Left ventricle myocardium superior (tissue), 1 donor: ENCODE measurements around the gene SCGN. TPM values are rescaled to one million over a fixed set of nuclear protein-coding genes. Genes with fewer than 3 reads are reported as not detected.

Experiments used
- ATAC-seq: fragments of 200-7000 bp; cut with Tn5 transposase; one replicate; pipeline ENCODE4 v1.9.1; 2020; ENCODE audit warnings: mild to moderate bottlenecking, moderate library complexity
- DNase-seq: peaks from one replicate; pipeline ENCODE4 v3.0.0-alpha.2; 2020
- intact Hi-C: fragments of 100-400 bp; cut with micrococcal nuclease; formaldehyde crosslinking; loops from one replicate; pipeline ENCODE4 v1.11.0; 2022
- total RNA-seq: library from RNA; stranded (reverse); fragmentation: NEBNext Ultra II Directional; extraction: Animal tissue kit (Norgen Biotek cat#: 25700); gene quantifications from one replicate; pipeline ENCODE4 v1.2.1, GENCODE V29; 2021
- donor health status: DM: no; HTN: yes; CAD: no; lungs with severe emphysema.

The SCGN gene
- total RNA-seq, 1 donor from 2014 or later = 0.79 TPM

DNA sequence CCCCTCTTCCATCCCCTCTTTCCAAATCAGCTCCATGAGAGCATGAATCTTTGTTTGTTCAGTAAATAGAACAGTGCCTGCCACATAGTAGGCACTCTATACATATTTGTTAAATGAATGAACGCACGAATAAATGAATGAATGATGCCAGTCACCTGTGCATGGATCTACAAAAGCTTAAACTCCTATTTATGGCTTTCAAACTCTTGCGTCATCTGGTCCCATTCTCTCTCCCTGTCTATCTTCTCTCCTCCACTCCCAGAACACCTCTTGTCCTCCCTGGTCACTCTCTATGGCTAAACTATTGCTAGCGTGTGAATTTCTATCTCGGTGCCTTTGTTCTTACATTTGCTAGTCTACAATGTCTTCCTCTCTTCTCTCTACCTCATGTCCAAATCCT, 24.8 kb downstream of the SCGN start:
- ATAC-seq = no peak
- intact Hi-C loops = no loop called here
- no peak for DNase-seq

- ATAC-seq (no peak), DNase-seq (no peak)
- intact Hi-C loops = no loop called here
These were observed 29.8 kb downstream of the SCGN start for GRCh38 chr6:25681848-25682247.

- no peak for DNase-seq
- intact Hi-C loops = no loop called here
- ATAC-seq = no peak
These were observed 30.3 kb downstream of the SCGN start for GRCh38 chr6:25682324-25682723.

GRCh38 chr6:25684565-25684964, 32.5 kb downstream of the SCGN start:
- no peak for ATAC-seq
- intact Hi-C loops = no loop called here
- DNase-seq = no peak

GRCh38 chr6:25685251-25685650, 33.2 kb downstream of the SCGN start:
- ATAC-seq (no peak), DNase-seq (no peak)
- intact Hi-C loops = no loop called here

DNA sequence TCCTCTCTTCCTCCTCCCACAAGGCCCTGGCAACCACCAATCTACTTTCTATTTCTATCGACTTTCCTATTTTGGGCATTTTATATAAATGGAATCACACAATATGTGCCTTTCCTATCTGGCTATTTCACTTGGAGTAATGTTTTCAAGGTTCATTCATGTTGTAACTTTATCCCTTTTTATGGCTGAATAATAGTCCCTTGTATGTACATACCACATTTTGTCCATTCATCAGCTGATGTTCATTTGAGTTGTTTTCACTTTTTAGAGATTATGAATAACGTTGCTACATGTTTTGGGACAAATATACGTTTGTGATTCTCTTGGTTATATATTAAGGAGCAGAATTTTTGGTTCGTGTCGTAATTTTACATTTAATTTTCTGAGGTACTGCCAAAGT, 33.9 kb downstream of the SCGN start:
- intact Hi-C loops = no loop called here
- ATAC-seq = no peak
- DNase-seq = no peak

DNA sequence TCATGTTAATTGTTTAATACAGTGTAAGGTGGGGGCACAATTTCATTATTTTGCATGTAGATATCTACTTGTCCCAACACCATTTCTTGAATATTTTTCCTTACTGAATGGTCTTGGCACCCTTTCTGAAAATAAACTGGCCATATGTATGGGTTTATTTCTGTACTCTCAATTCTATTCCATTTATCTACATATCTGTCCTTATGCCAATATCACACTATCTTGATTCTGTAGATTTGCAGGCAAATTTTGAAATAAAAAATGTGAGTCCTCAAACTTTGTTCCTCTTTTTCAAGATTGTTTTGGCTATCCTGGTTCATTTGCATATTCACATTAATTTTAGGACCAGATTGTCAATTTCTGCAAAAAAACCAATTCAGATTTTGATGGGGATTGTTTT, 34.8 kb downstream of the SCGN start:
- ATAC-seq (no peak), DNase-seq (no peak)
- intact Hi-C loops = no loop called here

DNA sequence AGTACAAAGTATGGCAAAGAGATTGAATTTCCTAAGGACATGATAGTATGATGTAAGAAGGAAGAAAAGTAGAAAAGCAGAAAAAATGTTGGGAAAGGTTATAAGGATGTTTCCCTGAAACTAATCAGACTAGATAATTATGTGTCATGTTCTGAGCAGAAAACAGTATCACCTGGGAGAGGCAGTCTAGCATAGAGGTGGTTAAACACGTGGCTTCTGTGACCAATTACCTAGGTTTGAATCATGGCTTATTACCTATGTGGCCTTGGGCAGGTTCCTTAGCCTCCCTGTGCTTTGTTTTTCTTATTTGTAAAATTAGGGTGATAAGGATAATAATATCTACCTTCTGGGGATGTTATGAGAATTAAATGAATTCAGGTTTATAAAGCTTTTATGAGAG, 38.0 kb downstream of the SCGN start:
- intact Hi-C loops = loop anchor here (5.0 kb wide), 1 partner anchor 438 kb away; no protein-coding TSS in a partner anchor
- no peak for ATAC-seq
- no peak for DNase-seq

GRCh38 chr6:25691894-25692293, 39.9 kb downstream of the SCGN start:
- ATAC-seq (no peak), DNase-seq (no peak)
- intact Hi-C loops = loop anchor here (5.0 kb wide), 1 partner anchor 440 kb away; no protein-coding TSS in a partner anchor

DNA sequence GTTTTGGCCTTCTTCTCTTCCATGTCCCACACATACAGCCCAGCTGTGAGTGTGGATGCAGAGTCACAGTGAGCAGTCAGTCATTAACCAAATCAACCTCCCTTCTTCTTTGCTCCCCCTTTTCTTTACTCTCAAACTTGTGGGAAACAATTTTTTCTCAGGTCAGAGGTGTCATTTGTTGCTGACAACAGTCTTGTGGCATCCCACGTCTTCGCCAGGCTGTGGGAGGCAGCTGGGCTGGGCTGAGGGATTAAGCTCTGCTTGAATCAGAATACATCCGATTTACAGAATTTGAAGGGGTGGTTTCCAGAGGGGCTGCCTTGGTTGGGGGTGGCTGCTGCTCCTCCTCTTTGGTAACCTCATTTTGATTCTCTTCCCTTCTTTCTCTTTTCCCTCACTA, 40.5 kb downstream of the SCGN start:
- DNase-seq (no peak), ATAC-seq (no peak)
- intact Hi-C loops = loop anchor here (5.0 kb wide), 1 partner anchor 440 kb away; no protein-coding TSS in a partner anchor

GRCh38 chr6:25694366-25694765, 42.4 kb downstream of the SCGN start:
- intact Hi-C loops = loop anchor here (5.0 kb wide), 1 partner anchor 442 kb away; no protein-coding TSS in a partner anchor
- no peak for DNase-seq

GRCh38 chr6:25695671-25696070, 43.7 kb downstream of the SCGN start:
- intact Hi-C loops = no loop called here
- no peak for ATAC-seq
- no peak for DNase-seq

More at GRCh38 chr6:25694366-25694765, 42.4 kb downstream of the SCGN start:
- ATAC-seq = no peak

DNA sequence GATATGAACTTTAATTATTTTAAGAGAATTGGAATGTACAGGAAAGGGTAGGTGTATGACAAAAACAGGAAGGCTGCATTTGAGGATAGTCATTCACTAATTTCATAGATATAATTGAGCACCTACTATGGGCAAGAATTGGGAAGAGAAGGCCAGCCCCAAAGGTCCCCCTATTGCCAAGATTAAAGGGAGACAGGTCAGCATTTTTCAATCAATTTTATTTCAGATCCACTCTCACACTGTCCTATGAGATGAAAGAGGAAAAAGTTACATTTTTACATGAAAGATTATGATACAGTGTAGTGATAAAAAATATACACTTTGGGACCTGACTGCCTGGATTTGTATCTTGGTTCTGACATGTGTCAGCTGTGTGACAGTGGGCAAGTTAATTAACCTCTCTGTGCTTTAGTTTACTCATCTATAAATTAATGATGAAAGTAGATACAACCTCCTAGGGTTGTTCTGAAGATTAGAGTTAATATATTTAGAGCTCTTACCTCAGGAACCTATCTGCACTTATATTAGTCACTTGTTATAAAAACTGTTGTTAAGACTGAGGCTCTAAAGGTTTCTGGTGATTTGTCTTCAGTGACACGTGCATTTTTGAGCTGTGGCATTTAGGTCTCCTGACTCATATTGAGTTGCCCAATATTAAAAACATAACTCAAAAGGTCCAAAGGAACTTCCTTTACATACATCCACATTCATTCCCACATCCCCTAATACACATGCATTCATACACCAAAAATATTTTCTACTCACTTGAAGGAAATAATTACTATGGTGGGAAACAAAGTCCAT, 45.7 kb downstream of the SCGN start:
- DNase-seq = no peak
- intact Hi-C loops = no loop called here
- ATAC-seq = no peak

- no peak for ATAC-seq
- intact Hi-C loops = no loop called here
- no peak for DNase-seq
These were observed 46.6 kb downstream of the SCGN start for GRCh38 chr6:25698631-25699030.

DNA sequence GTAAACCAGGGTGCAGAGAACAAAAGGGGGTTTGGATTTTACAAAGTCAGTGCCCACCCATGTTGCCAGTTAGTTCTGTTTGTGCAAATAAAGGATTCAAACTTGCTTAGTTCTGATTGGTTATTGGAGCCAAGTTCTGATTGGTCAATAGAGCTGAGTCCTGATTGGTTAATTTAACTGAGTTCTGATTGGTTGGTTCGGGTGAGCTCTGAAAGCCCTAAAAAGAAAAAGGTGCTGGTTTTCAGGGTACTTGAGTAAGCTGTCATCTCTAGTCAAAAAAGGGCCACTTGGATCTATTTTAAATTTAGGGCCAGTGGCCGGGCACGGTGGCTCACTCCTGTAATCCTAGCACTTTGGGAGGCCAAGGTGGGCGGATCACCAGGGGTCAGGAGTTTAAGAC, 47.6 kb downstream of the SCGN start:
- intact Hi-C loops = no loop called here
- ATAC-seq (no peak), DNase-seq (no peak)

GRCh38 chr6:25700761-25701160, 48.7 kb downstream of the SCGN start:
- intact Hi-C loops = no loop called here
- ATAC-seq (no peak), DNase-seq (no peak)

DNA sequence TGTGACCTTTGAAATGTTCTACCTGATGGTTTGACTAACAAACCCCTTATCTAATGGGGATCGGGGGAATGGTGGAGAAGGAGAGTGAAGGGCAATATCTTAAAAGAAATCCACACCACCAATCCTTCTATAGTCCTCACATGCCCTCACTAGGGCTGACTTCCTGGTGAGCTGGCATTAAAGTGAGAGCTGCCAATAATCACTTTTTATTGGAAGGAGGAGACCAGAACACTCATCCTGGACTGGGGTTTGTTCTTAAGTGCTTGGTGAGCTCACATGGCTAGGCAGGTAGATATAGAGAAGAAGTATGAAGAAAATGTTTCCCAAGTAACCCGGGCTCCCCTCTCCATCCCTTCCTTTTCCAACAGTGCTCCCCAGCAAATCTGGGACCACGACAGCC, 49.8 kb downstream of the SCGN start:
- DNase-seq (no peak), ATAC-seq (no peak)
- intact Hi-C loops = no loop called here

DNA sequence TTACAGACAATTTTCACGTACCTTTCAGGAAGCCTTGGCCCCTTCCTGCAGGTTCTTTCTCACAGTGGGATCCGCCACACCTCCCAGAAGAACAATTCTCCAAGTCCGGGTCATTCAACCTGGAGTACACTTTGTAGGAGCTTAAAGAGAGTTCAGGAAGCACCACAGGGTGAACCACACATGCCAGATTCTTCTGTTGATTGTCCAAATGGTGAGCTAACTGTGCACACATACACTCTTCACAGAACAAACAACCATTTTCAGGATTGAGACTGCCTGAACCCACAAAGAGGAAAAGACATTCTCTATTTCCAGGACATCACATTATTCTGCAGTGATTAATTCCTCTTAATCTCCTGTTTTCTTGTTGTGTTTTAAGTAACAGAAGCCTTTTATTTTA, 51.0 kb downstream of the SCGN start:
- intact Hi-C loops = no loop called here
- DNase-seq (no peak), ATAC-seq (no peak)

DNA sequence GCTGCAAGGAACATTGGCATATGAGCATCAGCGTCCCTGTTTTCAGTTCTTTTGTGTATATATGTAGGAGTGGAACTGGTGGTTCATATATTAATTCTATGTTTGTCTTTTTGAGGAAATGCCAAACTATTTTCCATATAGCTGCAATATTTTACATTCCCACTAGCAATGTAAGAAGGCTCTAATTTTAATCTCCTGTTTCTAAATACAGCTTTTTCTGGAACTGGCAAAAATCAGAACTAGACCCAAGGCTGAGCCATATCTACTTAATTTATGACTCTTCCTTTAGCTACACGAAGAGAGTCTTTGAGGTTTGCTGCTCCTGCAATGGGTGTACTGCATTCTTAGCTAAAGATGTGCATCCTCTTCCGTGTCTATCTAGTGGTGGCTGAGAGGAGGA, 52.0 kb downstream of the SCGN start:
- intact Hi-C loops = no loop called here
- ATAC-seq = no peak
- no peak for DNase-seq

DNA sequence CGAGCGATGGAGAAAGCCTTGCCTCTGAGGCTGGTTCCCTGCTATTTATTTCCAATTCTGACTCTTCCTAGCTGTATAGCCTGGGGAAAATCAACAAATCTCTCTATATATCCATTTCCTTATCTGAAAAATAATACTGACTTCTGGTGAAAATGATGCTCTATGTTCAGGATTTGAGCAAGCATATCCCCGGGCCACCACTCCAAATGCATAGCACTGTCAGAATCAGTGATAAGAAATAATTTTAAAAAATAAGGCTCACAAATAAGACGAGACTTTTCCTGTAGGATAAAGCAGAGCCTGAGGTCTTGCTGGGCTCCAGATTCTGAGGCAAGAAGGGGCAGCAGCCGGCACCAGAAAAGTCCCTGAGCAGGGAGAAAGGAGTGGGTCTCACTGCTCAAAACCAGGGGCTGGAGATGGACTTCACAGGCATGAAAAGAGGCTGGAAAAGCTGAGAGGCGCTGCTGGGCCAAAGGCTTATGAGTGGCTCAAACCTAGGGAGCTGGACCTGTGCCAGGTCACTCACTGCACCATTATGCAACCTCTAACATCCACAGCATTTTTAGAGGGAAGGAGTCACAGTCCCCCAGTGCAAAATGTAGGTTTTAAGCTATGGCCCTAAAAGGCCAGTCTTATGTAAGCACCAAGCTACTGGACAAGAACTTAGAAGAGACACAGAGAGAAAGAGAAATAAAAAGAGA, 54.4 kb downstream of the SCGN start:
- DNase-seq (peak; percentile 53), ATAC-seq (no peak)
- intact Hi-C loops = no loop called here

DNA sequence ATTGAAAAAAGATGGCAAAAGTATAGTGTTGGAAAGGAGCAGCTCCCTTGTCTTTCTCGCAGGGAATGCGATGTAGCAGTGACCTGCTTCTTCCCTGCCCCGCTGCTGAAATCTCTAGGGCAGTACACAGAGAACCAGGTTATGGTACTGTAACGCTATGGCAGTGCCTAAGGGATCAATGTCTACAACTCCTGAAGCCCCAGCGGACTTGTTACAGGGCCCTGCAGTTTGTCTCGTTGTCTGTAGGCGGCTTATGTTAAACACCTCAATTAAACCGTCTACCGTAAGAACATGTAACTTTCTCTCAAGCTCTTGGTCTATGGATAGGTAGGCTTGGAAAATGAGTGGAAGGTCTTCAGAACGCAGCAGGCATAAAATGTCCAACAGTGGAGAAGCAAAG, 57.7 kb downstream of the SCGN start:
- no peak for DNase-seq
- intact Hi-C loops = no loop called here

More for the DNA sequence above, 57.7 kb downstream of the SCGN start:
- ATAC-seq = no peak
